Cardiac muscle cell (in vitro differentiated cells and primary cell): ENCODE measurements around the gene UGT1A9. TPM values are rescaled to one million over a fixed set of nuclear protein-coding genes. Genes with fewer than 3 reads are reported as not detected.

Source experiments
- DNase-seq, 2 donors: peaks; one replicate each; pipeline versions ENCODE4 v3.0.0 to v3.0.0-alpha.2; 2010 to 2017; ENCODE audit warnings: low read depth in 1 of 2, low spot score in 1 of 2
- H3K27ac ChIP-seq: fragments of 200-600 bp; sonication (generic); 2 replicates; pipeline ENCODE4 v1.5.1; 2016
- H3K27me3 ChIP-seq: fragments of 200-600 bp; sonication (generic); 2 replicates; pipeline ENCODE4 v1.6.0; 2016; ENCODE audit warnings: control low read depth
- H3K36me3 ChIP-seq: fragments of 200-600 bp; sonication (generic); 2 replicates; pipeline ENCODE4 v1.5.1; 2016; ENCODE audit warnings: control low read depth
- H3K4me1 ChIP-seq: fragments of 200-600 bp; sonication (generic); 2 replicates; pipeline ENCODE4 v1.8.1; 2017; ENCODE audit warnings: low read depth, mild to moderate bottlenecking, mixed run types
- H3K4me3 ChIP-seq: fragments of 200-600 bp; sonication (generic); 2 replicates; pipeline ENCODE4 v1.5.1; 2016; ENCODE audit warnings: mild to moderate bottlenecking
- H3K9me3 ChIP-seq: fragments of 200-600 bp; sonication (generic); 2 replicates; pipeline ENCODE4 v1.5.1; 2017; ENCODE audit warnings: low read depth, mild to moderate bottlenecking, control low read depth
- CTCF ChIP-seq: IDR thresholded peaks from 2 replicates; pipeline ENCODE4 v1.5.1; 2012; ENCODE audit warnings: low read depth, mild to moderate bottlenecking, low read length
- polyA plus RNA-seq: library from polyadenylated mRNA; unstranded; fragments of >200 nt; fragmentation: Nextera tagmentation; extraction: Ambion mirVana; gene quantifications from 2 replicates; pipeline ENCODE4 v1.2.1, GENCODE V29; 2016
- total RNA-seq: library from RNA; depleted of rRNA; stranded (reverse); fragments of >200 nt; gene quantifications from 2 replicates; pipeline ENCODE4 v1.2.3, GENCODE V29; 2016

The UGT1A9 gene
- total and polyA plus RNA-seq, 2 experiments from 2014 or later: not detected

- no peak overlapping the region for H3K4me3 ChIP-seq
- H3K27ac ChIP-seq: no peak overlapping the region
- no peaks in the 10 kb centered on the region for H3K27me3 ChIP-seq
- H3K36me3 ChIP-seq: no peaks in the 10 kb centered on the region
- DNase-seq: no peak
- TF ChIP-seq CTCF: no peak
- H3K9me3 ChIP-seq: no peaks in the 10 kb centered on the region
- no peaks in the 10 kb centered on the region for H3K4me1 ChIP-seq
Measured at GRCh38 chr2:233802132-233802815, 130.6 kb downstream of the UGT1A9 start.

- no peaks in the 10 kb centered on the region for H3K9me3 ChIP-seq
- H3K4me1 ChIP-seq: no peaks in the 10 kb centered on the region
- H3K27ac ChIP-seq: no peak overlapping the region
- no peak overlapping the region for H3K4me3 ChIP-seq
- H3K27me3 ChIP-seq: no peaks in the 10 kb centered on the region
- no peak for TF ChIP-seq CTCF
- DNase-seq: no peak
- no peaks in the 10 kb centered on the region for H3K36me3 ChIP-seq
Measured at GRCh38 chr2:233803292-233803911, 131.7 kb downstream of the UGT1A9 start.

GRCh38 chr2:233803994-233804393, 132.3 kb downstream of the UGT1A9 start:
- Histone ChIP-seq H3K4me1 (no peaks in the 10 kb centered on the region), H3K4me3 (no peak overlapping the region), H3K27me3 (no peaks in the 10 kb centered on the region), H3K27ac (no peak overlapping the region), H3K9me3 (no peaks in the 10 kb centered on the region), H3K36me3 (no peaks in the 10 kb centered on the region)
- DNase-seq: no peak
- no peak for TF ChIP-seq CTCF

GRCh38 chr2:233807215-233807865, 135.6 kb downstream of the UGT1A9 start:
- Histone ChIP-seq H3K9me3 (no peaks in the 10 kb centered on the region), H3K36me3 (no peaks in the 10 kb centered on the region), H3K27ac (no peak overlapping the region), H3K4me3 (no peak overlapping the region), H3K27me3 (no peaks in the 10 kb centered on the region), H3K4me1 (no peaks in the 10 kb centered on the region)
- no peak for DNase-seq
- no peak for TF ChIP-seq CTCF

GRCh38 chr2:233807966-233808935, 136.6 kb downstream of the UGT1A9 start:
- Histone ChIP-seq H3K4me1 (no peaks in the 10 kb centered on the region), H3K27me3 (no peaks in the 10 kb centered on the region), H3K4me3 (no peak overlapping the region), H3K36me3 (no peaks in the 10 kb centered on the region), H3K27ac (no peak overlapping the region), H3K9me3 (no peaks in the 10 kb centered on the region)
- DNase-seq: no peak
- TF ChIP-seq CTCF: no peak
